Activated T-cell treated with anti-CD3 and anti-CD28 coated beads, Interleukin-2, amount 50 U/mL, for 24 hours (primary cell): Measurements from ENCODE around the gene CHCHD4.
A peak's percentile ranks its signal among the peaks of the same experiment; 100 is the strongest.
"Not testable (repeated sequence)": the region's sequence is repeated elsewhere in the genome, so short reads cannot be mapped to it uniquely, and the experiment has no call there.

Experiments
- DNase-seq: peaks from one replicate; pipeline ENCODE4 v3.0.0-alpha.2; 2020
- H3K27ac Mint-ChIP-seq: 2 replicates; pipeline ENCODE4 v1.8.0; 2020; ENCODE audit warnings: mild to moderate bottlenecking, mixed read lengths
- H3K27me3 Mint-ChIP-seq: 2 replicates; pipeline ENCODE4 v1.8.0; 2020; ENCODE audit warnings: mixed read lengths
- H3K36me3 Mint-ChIP-seq: 2 replicates; pipeline ENCODE4 v1.8.0; 2020; ENCODE audit warnings: low read depth, mixed read lengths
- H3K4me1 Mint-ChIP-seq: 2 replicates; pipeline ENCODE4 v1.8.0; 2020; ENCODE audit warnings: low read depth, mixed read lengths
- H3K4me3 Mint-ChIP-seq: 2 replicates; pipeline ENCODE4 v1.8.0; 2020; ENCODE audit warnings: mild to moderate bottlenecking, moderate library complexity, mixed read lengths
- H3K9me3 Mint-ChIP-seq: 2 replicates; pipeline ENCODE4 v1.8.0; 2020; ENCODE audit warnings: mixed read lengths

Gene CHCHD4

GRCh38 chr3:14123308-14124222 is 1.1 kb downstream of the CHCHD4 start:
- no peaks in the 10 kb centered on the region for H3K9me3 Mint-ChIP-seq
- H3K4me1 Mint-ChIP-seq: peaks cover 62% of the 10 kb centered on the region
- no peaks in the 10 kb centered on the region for H3K27me3 Mint-ChIP-seq
- DNase-seq: no peak
- H3K27ac Mint-ChIP-seq: peak overlapping the region; percentile 96
- peak overlapping the region; percentile 97 for H3K4me3 Mint-ChIP-seq
- H3K36me3 Mint-ChIP-seq: peaks cover 91% of the 10 kb centered on the region

GRCh38 chr3:14122301-14122700 is 2.4 kb downstream of the CHCHD4 start:
- Mint-ChIP-seq H3K27me3 (no peaks in the 10 kb centered on the region), H3K27ac (peak overlapping the region; percentile 96), H3K9me3 (no peaks in the 10 kb centered on the region), H3K4me1 (peaks cover 50% of the 10 kb centered on the region), H3K36me3 (peaks cover 90% of the 10 kb centered on the region), H3K4me3 (peak overlapping the region; percentile 97)
- no peak for DNase-seq

- Mint-ChIP-seq H3K27me3 (no peaks in the 10 kb centered on the region), H3K9me3 (no peaks in the 10 kb centered on the region), H3K4me1 (peaks cover 46% of the 10 kb centered on the region), H3K27ac (peak overlapping the region; percentile 96), H3K36me3 (peaks cover 90% of the 10 kb centered on the region), H3K4me3 (peak overlapping the region; percentile 97)
- no peak for DNase-seq
Measured at GRCh38 chr3:14121859-14122258, 2.8 kb downstream of the CHCHD4 start.

GRCh38 chr3:14120921-14121448 is 3.7 kb downstream of the CHCHD4 start:
- not testable (repeated sequence) for DNase-seq, H3K9me3 Mint-ChIP-seq, H3K27ac Mint-ChIP-seq, H3K4me3 Mint-ChIP-seq, H3K27me3 Mint-ChIP-seq
- H3K4me1 Mint-ChIP-seq: peaks cover 37% of the 10 kb centered on the region
- H3K36me3 Mint-ChIP-seq: peaks cover 93% of the 10 kb centered on the region

GRCh38 chr3:14120111-14120920 is 4.4 kb downstream of the CHCHD4 start:
- no peak for DNase-seq
- no peaks in the 10 kb centered on the region for H3K9me3 Mint-ChIP-seq
- H3K36me3 Mint-ChIP-seq: peaks cover 93% of the 10 kb centered on the region
- H3K27ac Mint-ChIP-seq: peak overlapping the region; percentile 1
- H3K4me1 Mint-ChIP-seq: peaks cover 35% of the 10 kb centered on the region
- no peaks in the 10 kb centered on the region for H3K27me3 Mint-ChIP-seq
- no peak overlapping the region for H3K4me3 Mint-ChIP-seq

- H3K4me1 Mint-ChIP-seq: peaks cover 35% of the 10 kb centered on the region
- no peak overlapping the region for H3K4me3 Mint-ChIP-seq
- H3K27me3 Mint-ChIP-seq: no peaks in the 10 kb centered on the region
- H3K27ac Mint-ChIP-seq: no peak overlapping the region
- H3K36me3 Mint-ChIP-seq: peaks cover 94% of the 10 kb centered on the region
- DNase-seq: no peak
- H3K9me3 Mint-ChIP-seq: no peaks in the 10 kb centered on the region
Measured at GRCh38 chr3:14119651-14120050, 5.0 kb downstream of the CHCHD4 start.

- H3K4me3 Mint-ChIP-seq: no peak overlapping the region
- no peaks in the 10 kb centered on the region for H3K9me3 Mint-ChIP-seq
- peaks cover 98% of the 10 kb centered on the region for H3K36me3 Mint-ChIP-seq
- no peaks in the 10 kb centered on the region for H3K27me3 Mint-ChIP-seq
- no peak overlapping the region for H3K27ac Mint-ChIP-seq
- peaks cover 34% of the 10 kb centered on the region for H3K4me1 Mint-ChIP-seq
- DNase-seq: no peak
Measured at GRCh38 chr3:14118400-14119381, 6.0 kb downstream of the CHCHD4 start.

- H3K27ac Mint-ChIP-seq: no peak overlapping the region
- no peaks in the 10 kb centered on the region for H3K9me3 Mint-ChIP-seq
- no peak for DNase-seq
- H3K27me3 Mint-ChIP-seq: no peaks in the 10 kb centered on the region
- H3K36me3 Mint-ChIP-seq: peaks cover 98% of the 10 kb centered on the region
- H3K4me1 Mint-ChIP-seq: peaks cover 24% of the 10 kb centered on the region
- no peak overlapping the region for H3K4me3 Mint-ChIP-seq
Measured at GRCh38 chr3:14117468-14118399, 6.9 kb downstream of the CHCHD4 start.

- Mint-ChIP-seq H3K27me3 (no peaks in the 10 kb centered on the region), H3K4me1 (no peaks in the 10 kb centered on the region)
Measured at GRCh38 chr3:14113965-14114635, 10.6 kb downstream of the CHCHD4 start.

GRCh38 chr3:14110699-14111098 is 14.0 kb downstream of the CHCHD4 start:
- peaks cover 53% of the 10 kb centered on the region for H3K36me3 Mint-ChIP-seq
- DNase-seq: no peak
- H3K27ac Mint-ChIP-seq: no peak overlapping the region
- H3K27me3 Mint-ChIP-seq: no peaks in the 10 kb centered on the region
- H3K9me3 Mint-ChIP-seq: no peaks in the 10 kb centered on the region
- no peaks in the 10 kb centered on the region for H3K4me1 Mint-ChIP-seq
- H3K4me3 Mint-ChIP-seq: no peak overlapping the region

More at GRCh38 chr3:14113965-14114635, 10.6 kb downstream of the CHCHD4 start:
- DNase-seq: no peak
- Mint-ChIP-seq H3K4me3 (no peak overlapping the region), H3K9me3 (no peaks in the 10 kb centered on the region), H3K36me3 (peaks cover 85% of the 10 kb centered on the region), H3K27ac (no peak overlapping the region)

- not testable (repeated sequence) for H3K9me3 Mint-ChIP-seq, H3K4me3 Mint-ChIP-seq
Measured at GRCh38 chr3:14109821-14110220, 14.8 kb downstream of the CHCHD4 start.

GRCh38 chr3:14097616-14098391 is 26.9 kb downstream of the CHCHD4 start:
- no peak overlapping the region for H3K27ac Mint-ChIP-seq

More at GRCh38 chr3:14109821-14110220, 14.8 kb downstream of the CHCHD4 start:
- not testable (repeated sequence) for DNase-seq, H3K27ac Mint-ChIP-seq, H3K27me3 Mint-ChIP-seq, H3K4me1 Mint-ChIP-seq
- H3K36me3 Mint-ChIP-seq: peaks cover 44% of the 10 kb centered on the region

More at GRCh38 chr3:14097616-14098391, 26.9 kb downstream of the CHCHD4 start:
- Mint-ChIP-seq H3K36me3 (no peaks in the 10 kb centered on the region), H3K4me1 (no peaks in the 10 kb centered on the region), H3K4me3 (no peak overlapping the region), H3K27me3 (peaks cover 37% of the 10 kb centered on the region), H3K9me3 (peaks cover 2% of the 10 kb centered on the region)
- no peak for DNase-seq
